Measurements from ENCODE around the gene RUVBL2. TPM values are rescaled to one million over a fixed set of nuclear protein-coding genes. Genes with fewer than 3 reads are reported as not detected.
A peak's percentile ranks its signal among the peaks of the same experiment; 100 is the strongest.

RUVBL2 gene
- total RNA-seq, 1 experiment from 2014 or later, result 170 TPM

DNA sequence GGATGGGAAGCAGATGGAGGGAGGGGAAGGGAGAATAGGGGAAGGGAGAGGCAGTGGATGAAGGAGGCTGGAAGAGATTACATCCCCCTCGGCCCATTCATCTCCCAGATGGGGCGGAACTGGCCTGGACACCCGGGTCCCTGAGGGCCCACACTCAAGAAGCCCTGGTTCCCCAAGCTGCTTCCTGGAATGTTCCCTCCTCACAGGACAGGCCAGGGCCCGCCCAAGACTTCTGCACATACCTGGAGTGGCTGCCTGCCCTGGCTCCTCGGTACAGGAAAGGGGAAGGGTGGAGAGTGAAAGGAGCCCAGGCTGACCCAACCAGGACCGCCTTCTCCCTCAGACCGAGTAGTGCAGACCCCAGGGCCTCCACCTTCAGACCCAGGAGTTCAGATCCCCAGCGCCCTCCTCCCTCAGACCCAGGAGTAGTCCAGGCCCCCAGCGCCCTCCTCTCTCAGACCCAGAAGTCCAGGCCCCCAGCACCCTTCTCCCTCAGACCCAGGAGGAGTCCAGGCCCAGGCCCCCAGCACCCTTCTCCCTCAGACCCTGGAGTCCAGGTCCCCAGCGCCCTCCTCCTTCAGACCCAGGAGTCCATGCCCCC is 70.4 kb downstream of the RUVBL2 start:
- no TSS peak for BruUV-seq (replicated peaks)
- in situ Hi-C loops (cut with HindIII; ENCODE audit: low pct_unique_long_range_greater_than_20kb, low sequenced_read_pairs), result no loop called here
- H3K4me3 ChIP-seq (ENCODE audit: low read depth in 2 of 2, low read length in 2 of 2), result peak overlapping the region; percentile 12 to 42
- ATAC-seq (peak; percentile 58), DNase-seq (ENCODE audit: low read depth, low spot score) (no peak)
- H3K4me1 ChIP-seq (ENCODE audit: control insufficient read depth, insufficient read depth, low read length), result peaks cover 4% of the 10 kb centered on the region; the same call in 1 of the 2 replicates
- no peaks in the 10 kb centered on the region for H3K9me3 ChIP-seq (ENCODE audit: control insufficient read depth, insufficient read depth, low read depth, low read length)
- ChIA-PET CTCF (interaction anchor here (0.7 to 0.8 kb wide), 2 partner anchors 38 to 64 kb away, joined by 3 read pairs; no protein-coding TSS in a partner anchor), POLR2A (no interaction called here)
- no peaks in the 10 kb centered on the region for H3K27me3 ChIP-seq (ENCODE audit: control insufficient read depth, insufficient read depth, low read length)
- H3K27ac ChIP-seq (ENCODE audit: low read length), result no peak overlapping the region
- TF ChIP-seq CTCF (IDR thresholded peaks at IDR 0.05) (no peak), SIN3A (IDR thresholded peaks at IDR 0.05; ENCODE audit: borderline replicate concordance, insufficient read depth, low read depth, low read length) (no peak)
- intact Hi-C loops (cut with micrococcal nuclease; ENCODE audit: unreplicated experiment), result no loop called here
- no peaks in the 10 kb centered on the region for H3K36me3 ChIP-seq (ENCODE audit: control insufficient read depth, insufficient read depth, low read length)

GRCh38 chr19:49064768-49065611 is 71.3 kb downstream of the RUVBL2 start, which contains the start of gene NTF4:
Gene NTF4, minus strand, starts transcription at chr19:49064818. Its CDS starts 2,821 bp downstream, at chr19:49061997.
- no peaks in the 10 kb centered on the region for H3K27me3 ChIP-seq (ENCODE audit: control insufficient read depth, insufficient read depth, low read length)
- no peak within 1 kb of the TSS for H3K27ac ChIP-seq (ENCODE audit: low read length)
- ATAC-seq (peak; percentile 76), DNase-seq (ENCODE audit: low read depth, low spot score) (no peak)
- intact Hi-C loops (cut with micrococcal nuclease; ENCODE audit: unreplicated experiment), result no loop called here
- ChIA-PET POLR2A (no interaction called here), CTCF (interaction anchor here (0.6 to 0.8 kb wide), 3 partner anchors 37 to 281 kb away, joined by 3 to 5 read pairs (median 3); no protein-coding TSS in a partner anchor)
- H3K4me1 ChIP-seq (ENCODE audit: control insufficient read depth, insufficient read depth, low read length), result peaks cover 4% of the 10 kb centered on the region; the same call in 1 of the 2 replicates
- in situ Hi-C loops (cut with HindIII; ENCODE audit: low pct_unique_long_range_greater_than_20kb, low sequenced_read_pairs), result no loop called here
- H3K4me3 ChIP-seq (ENCODE audit: low read depth in 2 of 2, low read length in 2 of 2), result peak within 1 kb of the TSS; percentile 12 to 42
- no TSS peak for BruUV-seq (replicated peaks)
- TF ChIP-seq POLR2AphosphoS5 (IDR thresholded peaks at IDR 0.05; ENCODE audit: low read depth, low read length), result no peak
- TF ChIP-seq SIN3A (IDR thresholded peaks at IDR 0.05; ENCODE audit: borderline replicate concordance, insufficient read depth, low read depth, low read length), result no peak
- no peak for TF ChIP-seq CTCF (IDR thresholded peaks at IDR 0.05)
- no peak for TF ChIP-seq TCF7L2 (IDR thresholded peaks at IDR 0.05; ENCODE audit: low read depth, low read length)
- TF ChIP-seq, protein P1, sequence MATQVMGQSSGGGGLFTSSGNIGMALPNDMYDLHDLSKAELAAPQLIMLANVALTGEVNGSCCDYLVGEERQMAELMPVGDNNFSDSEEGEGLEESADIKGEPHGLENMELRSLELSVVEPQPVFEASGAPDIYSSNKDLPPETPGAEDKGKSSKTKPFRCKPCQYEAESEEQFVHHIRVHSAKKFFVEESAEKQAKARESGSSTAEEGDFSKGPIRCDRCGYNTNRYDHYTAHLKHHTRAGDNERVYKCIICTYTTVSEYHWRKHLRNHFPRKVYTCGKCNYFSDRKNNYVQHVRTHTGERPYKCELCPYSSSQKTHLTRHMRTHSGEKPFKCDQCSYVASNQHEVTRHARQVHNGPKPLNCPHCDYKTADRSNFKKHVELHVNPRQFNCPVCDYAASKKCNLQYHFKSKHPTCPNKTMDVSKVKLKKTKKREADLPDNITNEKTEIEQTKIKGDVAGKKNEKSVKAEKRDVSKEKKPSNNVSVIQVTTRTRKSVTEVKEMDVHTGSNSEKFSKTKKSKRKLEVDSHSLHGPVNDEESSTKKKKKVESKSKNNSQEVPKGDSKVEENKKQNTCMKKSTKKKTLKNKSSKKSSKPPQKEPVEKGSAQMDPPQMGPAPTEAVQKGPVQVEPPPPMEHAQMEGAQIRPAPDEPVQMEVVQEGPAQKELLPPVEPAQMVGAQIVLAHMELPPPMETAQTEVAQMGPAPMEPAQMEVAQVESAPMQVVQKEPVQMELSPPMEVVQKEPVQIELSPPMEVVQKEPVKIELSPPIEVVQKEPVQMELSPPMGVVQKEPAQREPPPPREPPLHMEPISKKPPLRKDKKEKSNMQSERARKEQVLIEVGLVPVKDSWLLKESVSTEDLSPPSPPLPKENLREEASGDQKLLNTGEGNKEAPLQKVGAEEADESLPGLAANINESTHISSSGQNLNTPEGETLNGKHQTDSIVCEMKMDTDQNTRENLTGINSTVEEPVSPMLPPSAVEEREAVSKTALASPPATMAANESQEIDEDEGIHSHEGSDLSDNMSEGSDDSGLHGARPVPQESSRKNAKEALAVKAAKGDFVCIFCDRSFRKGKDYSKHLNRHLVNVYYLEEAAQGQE (IDR thresholded peaks at IDR 0.05; ENCODE audit: insufficient read depth in 1 of 2, low read depth in 2 of 2, low read length in 1 of 2), result no peak
- H3K36me3 ChIP-seq (ENCODE audit: control insufficient read depth, insufficient read depth, low read length), result no peaks in the 10 kb centered on the region
- H3K9me3 ChIP-seq (ENCODE audit: control insufficient read depth, insufficient read depth, low read depth, low read length), result no peaks in the 10 kb centered on the region

Small RNA genes lying within 50 kb of the gene (microRNA-seq; reads per million reads assigned to microRNA genes)
- gene MIR6798 (ENCODE audit: unreplicated experiment), result not detected

Other genes with a start within 250 kb of the RUVBL2 start
- gene IZUMO1, start 247.0 kb upstream of the RUVBL2 start, total RNA-seq (2021; ENCODE audit: unreplicated experiment), result not detected
- 0.13 TPM for gene FUT1, start 241.2 kb upstream of the RUVBL2 start, total RNA-seq (2021; ENCODE audit: unreplicated experiment)
- gene FGF21, start 238.4 kb upstream of the RUVBL2 start, total RNA-seq (2021; ENCODE audit: unreplicated experiment), result not detected
- 34.6 TPM for gene BCAT2, start 182.9 kb upstream of the RUVBL2 start, total RNA-seq (2021; ENCODE audit: unreplicated experiment)
- gene HSD17B14, start 157.4 kb upstream of the RUVBL2 start, total RNA-seq (2021; ENCODE audit: unreplicated experiment), result 20.8 TPM
- 4.2 TPM for gene PLEKHA4, start 125.3 kb upstream of the RUVBL2 start, total RNA-seq (2021; ENCODE audit: unreplicated experiment)
- gene PPP1R15A, start 121.5 kb upstream of the RUVBL2 start, total RNA-seq (2021; ENCODE audit: unreplicated experiment), result 27.1 TPM
- 0.15 TPM for gene TULP2, start 95.1 kb upstream of the RUVBL2 start, total RNA-seq (2021; ENCODE audit: unreplicated experiment)
- 102 TPM for gene NUCB1, start 93.6 kb upstream of the RUVBL2 start, total RNA-seq (2021; ENCODE audit: unreplicated experiment)
- 0.85 TPM for gene DHDH, start 60.2 kb upstream of the RUVBL2 start, total RNA-seq (2021; ENCODE audit: unreplicated experiment)
- 100 TPM for gene BAX, start 39.0 kb upstream of the RUVBL2 start, total RNA-seq (2021; ENCODE audit: unreplicated experiment)
- 1,332 TPM for gene FTL, start 28.6 kb upstream of the RUVBL2 start, total RNA-seq (2021; ENCODE audit: unreplicated experiment)
- gene GYS1, start 578 bp upstream of the RUVBL2 start, total RNA-seq (2021; ENCODE audit: unreplicated experiment), result 20.2 TPM
- gene LHB, start 23.2 kb downstream of the RUVBL2 start, total RNA-seq (2021; ENCODE audit: unreplicated experiment), result 0.39 TPM
- not detected for gene CGB3, start 30.4 kb downstream of the RUVBL2 start, total RNA-seq (2021; ENCODE audit: unreplicated experiment)
- gene CGB2, start 38.0 kb downstream of the RUVBL2 start, total RNA-seq (2021; ENCODE audit: unreplicated experiment), result not detected
- not detected for gene CGB1, start 43.0 kb downstream of the RUVBL2 start, total RNA-seq (2021; ENCODE audit: unreplicated experiment)
- not detected for gene CGB5, start 50.0 kb downstream of the RUVBL2 start, total RNA-seq (2021; ENCODE audit: unreplicated experiment)
- not detected for gene CGB8, start 55.2 kb downstream of the RUVBL2 start, total RNA-seq (2021; ENCODE audit: unreplicated experiment)
- gene CGB7, start 63.9 kb downstream of the RUVBL2 start, total RNA-seq (2021; ENCODE audit: unreplicated experiment), result 0.95 TPM
- 0.39 TPM for gene NTF4, start 70.9 kb downstream of the RUVBL2 start, total RNA-seq (2021; ENCODE audit: unreplicated experiment)
- 0.03 TPM for gene KCNA7, start 78.8 kb downstream of the RUVBL2 start, total RNA-seq (2021; ENCODE audit: unreplicated experiment)
- gene SNRNP70, start 91.6 kb downstream of the RUVBL2 start, total RNA-seq (2021; ENCODE audit: unreplicated experiment), result 180 TPM
- 6.4 TPM for gene LIN7B, start 120.5 kb downstream of the RUVBL2 start, total RNA-seq (2021; ENCODE audit: unreplicated experiment)
- 1.4 TPM for gene C19orf73, start 125.3 kb downstream of the RUVBL2 start, total RNA-seq (2021; ENCODE audit: unreplicated experiment)
- 21.7 TPM for gene PPFIA3, start 125.7 kb downstream of the RUVBL2 start, total RNA-seq (2021; ENCODE audit: unreplicated experiment)
- 0.13 TPM for gene HRC, start 161.5 kb downstream of the RUVBL2 start, total RNA-seq (2021; ENCODE audit: unreplicated experiment)
- 19.4 TPM for gene TRPM4, start 163.9 kb downstream of the RUVBL2 start, total RNA-seq (2021; ENCODE audit: unreplicated experiment)